ENCODE results near the gene UBE2G2.

The UBE2G2 gene

GRCh38 chr21:44742418-44743153 is 59.0 kb downstream of the UBE2G2 start:
- DNase-seq: peak; percentile 53

GRCh38 chr21:44741921-44742320 is 59.7 kb downstream of the UBE2G2 start:
- no peak for DNase-seq

GRCh38 chr21:44740742-44741141 is 60.9 kb downstream of the UBE2G2 start:
- no peak for DNase-seq

- DNase-seq: no peak
Measured at GRCh38 chr21:44739316-44739715, 62.3 kb downstream of the UBE2G2 start.

GRCh38 chr21:44738621-44739020 is 63.0 kb downstream of the UBE2G2 start:
- no peak for DNase-seq

- DNase-seq: peak; percentile 53
Measured at GRCh38 chr21:44737706-44738354, 63.8 kb downstream of the UBE2G2 start.

- DNase-seq: no peak
Measured at GRCh38 chr21:44736291-44737004, 65.2 kb downstream of the UBE2G2 start.

GRCh38 chr21:44735821-44736220 is 65.8 kb downstream of the UBE2G2 start:
- DNase-seq: no peak

- DNase-seq: no peak
Measured at GRCh38 chr21:44734841-44735240, 66.8 kb downstream of the UBE2G2 start.

GRCh38 chr21:44734026-44734745 is 67.4 kb downstream of the UBE2G2 start:
- DNase-seq: no peak

- DNase-seq: no peak
Measured at GRCh38 chr21:44732956-44733355, 68.7 kb downstream of the UBE2G2 start.

GRCh38 chr21:44732263-44732662 is 69.4 kb downstream of the UBE2G2 start:
- DNase-seq: no peak

GRCh38 chr21:44730951-44731579 is 70.6 kb downstream of the UBE2G2 start:
- DNase-seq: peak; percentile 39

GRCh38 chr21:44730028-44730395 is 71.6 kb downstream of the UBE2G2 start:
- DNase-seq: no peak

- no peak for DNase-seq
Measured at GRCh38 chr21:44729336-44730027, 72.1 kb downstream of the UBE2G2 start.

- DNase-seq: no peak
Measured at GRCh38 chr21:44728716-44729115, 72.9 kb downstream of the UBE2G2 start.

- no peak for DNase-seq
Measured at GRCh38 chr21:44727757-44728156, 73.9 kb downstream of the UBE2G2 start.

- no peak for DNase-seq
Measured at GRCh38 chr21:44727321-44727720, 74.3 kb downstream of the UBE2G2 start.

- DNase-seq: no peak
Measured at GRCh38 chr21:44726826-44727225, 74.8 kb downstream of the UBE2G2 start.

- no peak for DNase-seq
Measured at GRCh38 chr21:44724926-44725325, 76.7 kb downstream of the UBE2G2 start.

- DNase-seq: no peak
Measured at GRCh38 chr21:44724196-44724595, 77.4 kb downstream of the UBE2G2 start.
